Choroid plexus epithelial cell (primary cell): ENCODE results near the gene ADCY2.

Experiments used
- DNase-seq: peaks from one replicate; pipeline ENCODE4 v3.0.0-alpha.2; 2010; ENCODE audit warnings: low read depth
- H3K4me3 ChIP-seq: 2 replicates; pipeline ENCODE4 v1.5.1; 2011; ENCODE audit warnings: low read depth, mild to moderate bottlenecking, control low read depth, low read length, moderate library complexity
- CTCF ChIP-seq: conservative IDR thresholded peaks from 2 replicates; pipeline ENCODE4 v1.5.1; 2011; ENCODE audit warnings: low read depth, mild to moderate bottlenecking, control low read depth, inconsistent platforms, low read length, moderate library complexity

Gene ADCY2

GRCh38 chr5:7516253-7516652 is 120.3 kb downstream of the ADCY2 start:
- TF ChIP-seq CTCF, result no peak
- H3K4me3 ChIP-seq, result no peak overlapping the region
- no peak for DNase-seq

- TF ChIP-seq CTCF, result no peak
- no peak for DNase-seq
- H3K4me3 ChIP-seq, result no peak overlapping the region
Measured at GRCh38 chr5:7517006-7517405, 121.1 kb downstream of the ADCY2 start.

- TF ChIP-seq CTCF, result no peak
- no peak overlapping the region for H3K4me3 ChIP-seq
- no peak for DNase-seq
Measured at GRCh38 chr5:7518947-7519560, 123.1 kb downstream of the ADCY2 start.

GRCh38 chr5:7519564-7519963 is 123.6 kb downstream of the ADCY2 start:
- no peak for DNase-seq
- no peak for TF ChIP-seq CTCF
- H3K4me3 ChIP-seq, result no peak overlapping the region

- DNase-seq, result no peak
- TF ChIP-seq CTCF, result no peak
- no peak overlapping the region for H3K4me3 ChIP-seq
Measured at GRCh38 chr5:7529880-7530279, 133.9 kb downstream of the ADCY2 start.

GRCh38 chr5:7533941-7534340 is 138.0 kb downstream of the ADCY2 start:
- DNase-seq, result no peak
- H3K4me3 ChIP-seq, result no peak overlapping the region
- TF ChIP-seq CTCF, result no peak

GRCh38 chr5:7534505-7534904 is 138.6 kb downstream of the ADCY2 start:
- DNase-seq, result no peak
- no peak for TF ChIP-seq CTCF
- no peak overlapping the region for H3K4me3 ChIP-seq
